Activated CD8-positive, alpha-beta memory T cell treated with anti-CD3 and anti-CD28 coated beads for 4 hours (primary cell): ENCODE data around the gene HSPE1.
"Not testable (repeated sequence)": the region's sequence is repeated elsewhere in the genome, so short reads cannot be mapped to it uniquely, and the experiment has no call there.

ENCODE experiments used
- DNase-seq, 2 donors: peaks; one replicate each; pipeline ENCODE4 v3.0.0-alpha.2; 2020; ENCODE audit warnings: low read depth in 2 of 2

Gene HSPE1

GRCh38 chr2:197498235-197498936, 1.8 kb upstream of the HSPE1 start:
- DNase-seq = no peak

GRCh38 chr2:197498937-197499593, 1.1 kb upstream of the HSPE1 start:
- DNase-seq = peak; percentile 23 to 27

GRCh38 chr2:197500503-197501131, 438 bp downstream of the HSPE1 start:
- no peak for DNase-seq

- DNase-seq = no peak
Measured at GRCh38 chr2:197502201-197502600, 2.0 kb downstream of the HSPE1 start.

- no peak for DNase-seq
Measured at GRCh38 chr2:197502685-197503084, 2.5 kb downstream of the HSPE1 start.

GRCh38 chr2:197504000-197504399, 3.8 kb downstream of the HSPE1 start:
- DNase-seq = no peak

GRCh38 chr2:197504512-197504911, 4.3 kb downstream of the HSPE1 start:
- no peak for DNase-seq

GRCh38 chr2:197506658-197507057, 6.5 kb downstream of the HSPE1 start:
- no peak for DNase-seq

GRCh38 chr2:197513915-197514314, 13.7 kb downstream of the HSPE1 start:
- DNase-seq = no peak

- DNase-seq = no peak
Measured at GRCh38 chr2:197514754-197515153, 14.6 kb downstream of the HSPE1 start.

GRCh38 chr2:197515315-197515738, 15.1 kb downstream of the HSPE1 start:
- no peak for DNase-seq

- peak; percentile 82 to 83 for DNase-seq
Measured at GRCh38 chr2:197515739-197516392, 15.7 kb downstream of the HSPE1 start, which contains the start of gene MOB4. MOB4 (plus strand) TSS chr2:197516066; CDS start chr2:197516087, 21 bp downstream.

- no peak for DNase-seq
Measured at GRCh38 chr2:197516393-197516761, 16.2 kb downstream of the HSPE1 start.

- DNase-seq = no peak
Measured at GRCh38 chr2:197517150-197517549, 17.0 kb downstream of the HSPE1 start.

GRCh38 chr2:197538412-197538811, 38.2 kb downstream of the HSPE1 start:
- no peak for DNase-seq

- no peak for DNase-seq
Measured at GRCh38 chr2:197539734-197540133, 39.6 kb downstream of the HSPE1 start.

- no peak for DNase-seq
Measured at GRCh38 chr2:197543206-197543605, 43.0 kb downstream of the HSPE1 start.

- DNase-seq = no peak
Measured at GRCh38 chr2:197547163-197547900, 47.2 kb downstream of the HSPE1 start.

- DNase-seq = no peak
Measured at GRCh38 chr2:197548582-197548981, 48.4 kb downstream of the HSPE1 start.

GRCh38 chr2:197551260-197551659, 51.1 kb downstream of the HSPE1 start:
- not testable (repeated sequence) for DNase-seq
